Motor neuron (in vitro differentiated cells): Measurements from ENCODE around the gene PRKAR1B. TPM values are rescaled to one million over a fixed set of nuclear protein-coding genes. Genes with fewer than 3 reads are reported as not detected.

Experiments used
- total RNA-seq, 8 experiments: library from RNA; unstranded; fragments of 300-600 nt; gene quantifications; 2 replicates each; pipeline versions ENCODE4 v1.2.3 to v1.2.4, GENCODE V29; 2022

The PRKAR1B gene
- total RNA-seq, 8 experiments from 2014 or later: 14.3 to 42.2 (median 19.0) TPM

Other genes starting within 250 kb of the PRKAR1B start
- 10 to 100 TPM in 2 of 8 experiments, 1 to 10 TPM in 4, under 1 TPM in 2; 0.87 to 25.1 (median 1.9) TPM for gene PDGFA, start 207.4 kb downstream of the PRKAR1B start, total RNA-seq
- gene DNAAF5, start 582 bp downstream of the PRKAR1B start, total RNA-seq: 10 to 100 TPM in 5 of 8 experiments, 1 to 10 TPM in 3; 6.7 to 45.1 (median 14.5) TPM
- gene SUN1, start 105.2 kb upstream of the PRKAR1B start, total RNA-seq: 100 to 1,000 TPM in 1 of 8 experiments, 10 to 100 TPM in 7; 30.8 to 102 (median 53.0) TPM
- gene GET4, start 149.3 kb upstream of the PRKAR1B start, total RNA-seq: 10 to 100 TPM; 12.6 to 42.8 (median 27.5) TPM
- gene ADAP1, start 227.4 kb upstream of the PRKAR1B start, total RNA-seq: 10 to 100 TPM in 1 of 8 experiments, 1 to 10 TPM in 7; 1.3 to 24.2 (median 3.7) TPM
- 10 to 100 TPM in 5 of 8 experiments, 1 to 10 TPM in 3; 4.7 to 13.9 (median 10.3) TPM for gene COX19, start 248.3 kb upstream of the PRKAR1B start, total RNA-seq